Activated T-helper 1 cell treated with anti-CD3 and anti-CD28 coated beads, Interleukin-2, amount 50 U/mL, for 16 hours (primary cell): Measurements from ENCODE around the gene CENPO.

ENCODE experiments used
- DNase-seq, 2 donors: peaks; one replicate each; pipeline ENCODE4 v3.0.0-alpha.2; 2020; ENCODE audit warnings: low read depth in 1 of 2, low spot score in 1 of 2

CENPO gene

DNA sequence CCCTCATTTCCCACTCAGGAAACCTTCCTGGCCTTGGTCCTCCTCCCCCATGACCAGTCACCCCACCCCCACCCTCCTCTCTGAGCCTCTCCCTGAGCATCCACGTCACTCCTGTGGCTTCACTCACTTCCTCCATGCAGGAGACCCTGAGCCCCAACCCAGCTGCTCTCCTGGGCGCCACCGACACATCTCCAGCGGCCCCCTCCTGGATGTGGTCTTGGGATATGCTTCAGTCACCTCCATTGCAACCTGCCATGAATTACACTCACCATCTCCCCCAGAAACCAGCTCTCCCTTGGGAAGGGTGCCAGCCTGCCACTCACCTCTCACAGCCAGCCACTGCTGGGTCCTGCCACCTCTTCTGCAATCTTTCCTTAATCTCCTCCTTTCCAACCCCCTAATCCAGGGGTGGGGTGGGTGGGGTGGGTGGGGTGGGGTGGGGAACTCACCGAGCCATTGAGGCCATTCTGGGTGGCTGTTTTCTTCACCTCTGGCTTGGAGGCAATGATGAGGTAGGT, 44.8 kb downstream of the CENPO start:
- DNase-seq, result no peak

DNA sequence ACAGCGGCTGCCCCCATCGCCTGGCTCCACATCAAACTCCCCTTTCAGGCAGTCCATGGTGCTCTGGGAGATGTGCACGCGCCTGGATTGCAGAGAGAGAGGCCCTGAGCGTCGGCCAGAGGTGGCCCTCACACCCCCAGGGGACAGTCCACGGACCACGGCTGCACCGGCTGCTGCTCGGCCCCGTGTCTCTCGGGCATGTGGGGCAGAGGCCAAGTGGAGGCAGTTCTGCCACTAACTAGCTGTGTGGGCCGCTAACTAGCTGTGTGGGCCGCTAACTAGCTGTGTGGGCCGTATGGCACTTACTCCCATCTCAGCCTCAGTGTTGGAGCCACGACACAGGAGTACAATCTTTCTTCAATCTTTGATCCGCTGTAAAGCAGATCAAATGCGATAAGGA, 45.3 kb downstream of the CENPO start:
- DNase-seq, result no peak

DNA sequence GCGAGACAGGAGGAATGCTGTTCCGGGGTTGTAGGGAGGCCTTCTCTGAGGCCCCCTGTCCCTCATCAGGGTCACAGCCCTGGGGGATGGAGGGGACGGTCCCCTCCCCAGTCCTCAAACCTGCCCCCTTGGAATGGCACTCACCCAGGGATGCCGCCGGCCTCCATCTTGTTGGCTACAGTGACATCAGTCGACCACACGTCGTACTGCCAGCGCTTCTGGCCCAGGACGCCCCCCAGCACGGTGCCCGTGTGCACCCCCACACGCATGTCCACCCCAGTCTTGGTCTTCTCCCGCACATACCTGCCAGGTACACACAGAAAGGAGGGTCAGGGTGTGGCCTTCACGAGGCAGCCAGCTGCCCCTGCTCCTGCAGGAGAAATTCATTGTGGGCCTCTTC, 46.5 kb downstream of the CENPO start:
- DNase-seq, result no peak

DNA sequence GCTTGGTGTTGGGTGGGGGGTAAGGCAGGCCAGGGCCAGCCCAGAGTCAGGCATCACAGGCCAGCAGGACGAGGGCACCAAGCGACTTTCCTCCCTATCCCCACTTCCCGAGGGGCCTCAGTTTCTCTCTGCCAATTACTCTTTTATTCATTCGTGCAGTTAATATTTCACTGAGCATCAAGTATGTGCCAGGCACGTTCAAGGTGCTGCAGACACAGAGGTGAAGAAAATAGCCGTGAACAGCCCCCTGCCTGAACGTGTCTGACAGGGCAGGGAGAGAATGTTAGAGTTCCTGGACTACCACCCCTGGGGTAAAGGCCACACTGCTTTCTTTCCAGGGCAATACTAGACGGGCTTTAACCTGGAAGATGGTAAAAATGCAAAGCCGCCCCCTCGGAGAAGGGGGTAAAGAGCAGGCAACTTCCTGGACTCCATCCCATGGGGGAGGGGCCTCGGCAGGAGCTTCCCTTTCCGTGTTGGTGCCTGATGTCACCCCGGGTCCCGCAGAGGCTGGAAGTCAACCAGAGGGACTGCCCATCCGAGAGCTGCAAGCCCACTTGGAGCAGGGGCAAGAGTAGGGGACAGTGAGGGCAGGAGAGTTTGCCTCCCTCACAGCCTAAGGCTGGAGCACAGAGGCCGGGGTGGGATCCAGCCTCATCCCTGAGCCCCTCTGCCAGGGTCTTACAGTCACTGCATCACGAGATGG, 47.1 kb downstream of the CENPO start:
- DNase-seq, result no peak

DNA sequence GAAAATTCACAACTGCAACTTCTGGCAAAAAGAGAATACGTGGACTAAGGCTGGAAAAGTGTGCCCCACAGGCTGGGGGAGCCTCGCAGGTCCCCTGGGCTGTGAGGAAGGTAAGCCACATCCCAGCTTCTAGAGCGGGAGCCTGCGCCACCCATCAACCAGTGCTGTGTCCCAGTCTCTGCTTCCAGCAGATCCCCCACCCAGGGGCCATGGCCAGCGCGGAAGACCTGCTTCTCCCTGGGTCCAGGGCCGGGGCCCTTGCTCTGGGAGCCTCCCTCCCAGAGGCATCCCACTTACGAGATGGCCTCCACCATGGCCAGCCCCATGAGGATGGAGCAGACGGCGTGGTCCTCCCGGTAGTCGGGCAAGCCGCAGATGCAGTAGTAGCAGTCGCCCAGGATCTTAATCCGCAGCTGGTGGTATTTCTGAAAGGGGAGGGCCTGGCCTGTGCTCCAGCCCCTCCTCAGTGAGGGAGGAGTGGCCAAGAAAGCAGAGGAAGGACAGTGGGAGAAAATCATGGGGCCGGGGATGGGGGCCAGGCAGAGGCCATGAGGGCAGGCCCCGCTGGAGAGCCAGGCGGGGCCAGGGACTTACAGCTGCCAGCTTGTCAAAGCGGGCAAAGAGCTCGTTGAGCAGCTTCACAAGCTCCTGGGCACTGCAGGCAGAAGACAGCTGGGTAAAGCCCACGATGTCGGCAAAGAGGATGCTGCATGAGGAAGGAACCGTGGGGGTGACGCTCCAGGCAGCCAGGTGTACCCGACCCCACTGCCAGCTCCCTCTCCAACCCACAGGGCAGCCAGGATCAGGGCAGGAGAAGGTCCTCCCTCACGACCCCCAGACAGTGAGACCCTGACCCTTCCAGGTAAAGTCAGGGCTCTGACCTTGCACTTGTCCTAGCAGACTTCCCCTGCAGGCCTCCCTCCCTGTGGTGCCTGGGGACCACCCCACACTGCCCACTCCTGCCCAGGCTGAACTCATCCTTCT, 48.0 kb downstream of the CENPO start:
- no peak for DNase-seq

DNA sequence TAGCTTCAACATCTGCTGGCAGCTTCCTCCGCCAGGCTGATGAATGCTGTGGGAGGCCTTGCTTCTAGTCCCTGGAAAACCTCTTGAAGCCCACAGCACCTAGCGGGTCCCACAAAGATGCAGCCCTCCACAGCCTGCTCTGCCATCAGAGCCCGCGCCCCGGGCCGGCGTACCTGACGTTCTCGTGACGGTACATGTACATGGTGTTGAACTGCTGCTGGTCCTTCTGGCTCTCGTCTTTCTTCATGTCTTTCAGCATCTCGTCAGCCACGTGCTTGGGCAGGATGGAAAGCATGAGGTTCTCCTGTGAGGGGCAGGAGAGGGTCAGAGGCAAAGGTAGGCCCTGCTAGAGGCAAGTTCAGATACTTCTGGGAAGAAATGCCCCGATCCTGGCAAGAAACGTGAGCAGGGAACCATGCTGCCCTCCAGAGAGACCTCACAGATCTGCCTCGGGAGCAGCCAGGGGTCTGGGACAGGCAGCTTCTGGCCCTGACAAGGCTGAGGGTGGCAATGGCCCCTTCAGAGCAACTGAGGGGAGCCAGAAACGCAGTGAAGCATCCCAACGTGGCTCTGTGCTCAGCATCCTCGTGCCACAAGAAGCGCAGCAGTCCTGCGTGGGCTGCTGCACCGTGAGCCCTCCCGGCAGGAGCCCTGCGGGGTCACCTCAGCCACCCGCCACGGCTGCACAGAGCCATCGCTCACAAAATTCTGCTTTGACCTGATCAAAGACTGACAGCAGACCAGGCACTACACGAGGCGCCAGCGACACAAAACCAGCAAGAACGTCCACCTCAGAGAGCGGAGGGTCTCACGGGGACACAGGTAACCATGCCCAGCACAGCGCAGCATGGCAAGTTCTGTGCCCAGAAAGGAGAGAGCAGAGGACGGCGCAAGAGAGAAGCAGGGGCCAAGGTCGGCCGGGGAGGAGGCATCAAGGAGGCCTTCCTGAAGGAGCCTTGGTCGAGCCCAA, 49.1 kb downstream of the CENPO start:
- no peak for DNase-seq

DNA sequence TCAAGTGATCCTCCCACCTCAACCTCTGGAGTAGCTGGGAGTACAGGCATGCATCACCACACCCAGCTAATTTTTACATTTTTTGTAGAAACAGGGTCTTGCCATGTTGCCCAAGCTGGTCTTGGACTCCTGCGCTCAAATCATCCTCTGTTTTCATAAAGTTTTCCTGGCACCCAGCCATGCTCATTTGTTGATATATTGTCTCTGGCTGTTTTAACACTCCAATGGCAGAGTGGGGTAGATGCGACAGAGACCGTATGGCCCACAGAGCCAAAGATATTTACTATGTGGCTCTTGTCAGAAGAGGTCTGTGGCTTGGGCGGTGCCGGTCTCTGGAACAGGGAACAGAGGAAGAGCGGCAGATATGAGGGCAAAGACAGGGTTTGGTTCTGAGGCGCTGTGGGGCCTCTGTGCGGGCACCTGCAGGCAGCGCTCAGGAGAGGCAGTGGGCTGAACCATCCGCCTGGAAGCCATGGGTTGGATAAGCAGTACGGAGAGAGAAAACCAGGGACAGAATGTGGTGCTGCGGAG, 50.2 kb downstream of the CENPO start:
- DNase-seq, result no peak

DNA sequence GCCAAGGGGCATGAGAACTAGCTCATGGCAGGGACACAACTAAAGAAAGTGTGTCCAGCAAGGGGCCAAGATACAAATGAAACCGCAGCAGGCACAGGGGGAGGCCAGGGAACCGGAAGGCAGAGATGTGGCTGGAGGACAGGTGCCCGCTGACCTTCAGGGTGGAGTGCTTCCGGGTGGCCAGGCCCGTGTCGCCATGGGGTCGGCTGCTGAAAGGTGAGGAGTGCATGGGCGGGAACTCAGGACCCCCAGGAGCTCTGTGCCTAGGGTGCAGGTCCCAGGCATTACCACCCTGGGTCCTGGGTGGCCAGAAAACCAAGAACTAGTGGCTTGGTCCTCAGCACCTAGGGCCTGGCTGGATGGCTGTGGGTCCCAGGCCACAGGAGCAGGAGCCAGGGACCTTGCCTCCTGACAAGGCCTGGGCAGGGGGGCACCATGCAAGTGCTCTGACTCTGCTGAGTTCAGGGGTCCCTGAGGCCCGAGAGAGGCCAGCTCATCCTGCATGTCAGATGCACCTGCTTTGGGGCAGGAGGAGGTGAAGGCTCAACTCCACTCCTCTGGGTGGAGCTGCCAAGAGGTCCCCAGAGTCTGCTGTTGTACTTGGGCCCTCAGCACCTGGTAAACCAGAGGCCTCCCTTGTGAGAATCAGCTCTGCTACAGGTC, 50.9 kb downstream of the CENPO start:
- DNase-seq, result no peak

DNA sequence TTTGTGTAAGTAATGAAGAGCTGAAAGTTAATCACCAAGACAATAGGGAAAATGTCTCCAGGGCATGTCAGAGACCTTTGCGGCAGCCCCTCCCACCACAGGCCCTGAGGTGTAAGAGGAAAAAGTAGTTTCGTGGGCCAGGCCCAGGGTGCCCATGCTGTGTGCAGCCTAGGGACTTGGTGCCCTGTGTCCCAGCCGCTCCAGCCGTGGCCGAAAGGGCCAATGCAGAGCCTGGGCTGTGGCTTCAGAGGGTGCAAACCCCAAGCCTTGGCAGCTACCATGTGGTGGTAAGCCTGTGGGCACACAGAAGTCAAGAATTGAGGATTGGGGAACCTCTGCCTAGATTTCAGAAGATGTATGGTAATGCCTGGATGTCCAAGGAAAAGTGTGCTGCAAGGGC, 52.5 kb downstream of the CENPO start:
- no peak for DNase-seq

DNA sequence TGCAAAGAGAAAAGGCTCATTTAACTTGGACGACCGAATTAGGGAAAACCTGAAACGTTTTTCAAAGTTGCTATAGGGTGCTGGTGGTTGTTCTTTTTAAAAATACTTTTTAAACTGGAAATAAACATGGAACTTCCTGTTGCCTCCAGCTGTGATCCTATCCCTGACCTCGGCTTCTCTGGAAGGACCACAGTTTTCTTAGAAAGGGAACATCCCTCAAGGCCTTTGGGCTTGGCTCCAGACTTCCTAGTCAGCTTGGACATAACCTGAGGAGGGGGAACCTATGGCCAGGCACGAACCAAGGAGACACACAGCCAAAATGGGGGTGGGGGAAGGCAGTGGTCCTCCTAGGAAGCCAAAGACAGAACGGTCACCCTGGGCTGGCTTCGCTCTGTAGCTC, 57.7 kb downstream of the CENPO start:
- no peak for DNase-seq

DNA sequence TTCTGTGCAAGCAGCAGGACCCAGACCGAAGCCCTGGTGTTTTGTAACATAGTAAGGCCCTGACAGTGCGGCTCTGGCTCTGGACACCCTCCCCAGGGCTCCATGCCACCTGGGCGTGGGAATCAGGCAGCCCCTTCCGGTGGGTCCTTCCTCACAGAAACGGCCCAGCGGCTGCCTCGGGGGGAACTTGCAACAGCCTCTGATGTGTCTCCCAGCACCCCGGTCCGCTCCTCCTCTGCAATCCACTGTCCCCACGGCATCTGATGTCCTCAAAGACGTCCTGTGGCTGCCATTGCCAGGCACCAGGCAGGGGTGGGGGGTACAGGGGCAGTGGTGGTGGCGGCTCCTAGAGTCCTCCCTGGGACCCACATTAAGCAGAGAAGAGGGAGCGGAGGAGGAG, 58.8 kb downstream of the CENPO start:
- no peak for DNase-seq

DNA sequence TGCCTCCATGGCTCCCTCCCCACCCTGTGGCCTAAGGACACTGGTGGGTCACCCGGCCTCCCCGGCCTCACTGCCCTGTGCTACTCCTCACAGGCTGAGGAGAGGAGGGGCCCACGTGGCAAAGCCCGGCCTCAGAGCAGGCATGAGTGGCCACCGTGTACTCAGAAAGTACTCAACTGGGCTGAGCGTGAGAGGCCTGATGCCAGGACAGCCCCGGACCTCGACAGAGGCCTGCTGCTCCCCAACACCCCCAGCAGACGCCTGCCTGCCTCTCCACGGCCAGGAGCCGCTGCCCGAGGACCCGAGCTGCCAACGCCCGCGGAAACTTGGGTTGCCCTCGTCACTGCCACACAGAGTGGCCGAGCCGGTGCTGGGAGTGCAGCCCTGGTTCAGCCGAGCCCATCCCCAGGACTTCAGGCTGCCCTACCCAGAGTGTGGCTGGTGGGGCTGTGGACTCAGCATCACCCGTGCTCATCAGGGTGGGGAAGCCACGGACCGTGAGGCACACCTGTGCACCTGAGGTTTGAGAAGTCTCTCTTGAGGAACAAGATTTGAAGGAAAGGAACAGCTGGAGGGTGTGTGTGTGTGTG, 59.3 kb downstream of the CENPO start:
- no peak for DNase-seq

DNA sequence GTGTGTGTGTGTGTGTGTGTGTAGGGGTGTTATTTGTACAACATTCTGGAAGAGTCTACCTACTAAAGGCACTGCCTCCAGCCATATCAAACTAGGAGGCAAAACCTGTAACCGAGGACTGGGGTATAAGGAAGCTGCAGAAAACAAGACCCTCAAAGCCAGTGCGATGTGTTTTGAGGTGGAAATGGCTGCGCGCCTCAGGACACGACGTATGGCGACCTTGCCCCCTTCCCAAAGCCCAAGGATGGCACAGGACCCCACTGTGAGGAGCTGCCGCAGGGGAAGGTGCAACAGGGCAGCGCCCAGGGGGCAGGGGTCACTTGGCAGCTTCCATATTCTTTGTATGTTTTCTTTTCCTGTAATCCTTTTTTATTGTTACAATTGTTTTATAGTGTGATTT, 59.8 kb downstream of the CENPO start:
- no peak for DNase-seq

DNA sequence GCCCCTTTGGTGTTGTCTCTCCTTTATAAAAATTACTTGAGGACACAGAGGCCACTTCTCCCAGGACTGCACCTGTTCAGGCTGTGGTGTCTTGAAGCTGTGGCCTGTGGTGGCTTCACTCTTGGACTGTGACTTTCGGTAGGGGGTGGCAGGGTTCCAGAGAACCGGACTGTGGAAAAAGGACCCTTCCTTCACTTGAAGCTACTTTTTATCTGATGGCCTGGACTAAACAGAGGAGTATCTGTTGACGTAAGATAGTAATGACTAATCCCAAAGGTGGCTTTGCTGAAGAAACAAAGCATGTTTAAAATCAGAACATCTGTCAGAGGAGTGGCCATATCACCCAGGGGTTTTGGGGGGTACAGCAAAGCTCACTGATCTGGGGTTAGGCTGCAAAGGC, 60.8 kb downstream of the CENPO start:
- DNase-seq, result no peak

DNA sequence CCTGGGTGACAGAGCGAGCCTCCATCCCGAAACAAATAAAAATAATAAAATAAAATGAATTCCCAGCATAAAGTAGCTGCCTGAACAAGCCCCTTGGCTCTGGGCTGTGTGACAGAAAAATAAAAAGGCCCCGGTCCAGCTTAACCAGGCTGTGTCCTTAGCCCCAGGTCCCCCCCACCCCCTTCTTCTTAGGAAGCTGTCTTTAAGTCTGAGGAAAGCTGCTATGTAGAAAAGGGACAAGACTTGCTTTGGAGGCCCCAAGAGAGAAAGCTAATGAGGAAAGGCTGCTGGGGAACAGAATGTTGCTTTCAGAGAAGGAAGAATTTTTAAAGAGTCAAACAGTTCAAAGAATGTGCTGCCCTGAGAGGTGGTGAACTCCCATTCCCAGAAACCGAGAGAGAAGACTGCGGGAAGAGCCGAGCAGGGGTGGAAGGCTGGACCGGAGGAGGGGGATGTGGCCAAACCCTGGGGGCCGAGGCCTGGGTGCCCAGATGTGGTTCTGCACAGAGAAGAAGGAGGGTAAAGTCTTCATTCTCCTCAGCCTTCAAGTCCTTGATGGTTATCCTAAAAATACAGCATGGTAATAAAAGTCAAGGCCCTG, 61.9 kb downstream of the CENPO start:
- DNase-seq, result no peak

DNA sequence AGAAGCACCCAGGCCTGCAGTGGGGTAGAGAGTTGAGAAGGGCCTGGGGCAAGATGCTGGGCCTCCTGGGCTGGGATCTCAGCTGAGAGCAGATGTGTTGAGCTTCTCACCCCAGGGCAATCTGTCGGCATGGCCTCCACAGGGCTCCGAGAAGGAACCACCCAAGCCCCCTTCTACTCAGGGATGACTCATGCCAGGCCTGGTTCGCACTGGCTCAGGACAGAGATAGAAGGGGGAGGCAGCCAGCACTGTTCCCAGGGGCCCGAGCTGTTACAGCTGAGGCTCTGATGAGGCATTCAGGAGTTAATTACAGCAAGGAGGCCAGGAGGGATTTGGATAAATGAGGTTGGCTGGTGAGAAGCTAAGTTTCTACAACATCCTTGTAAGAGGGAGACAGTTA, 62.5 kb downstream of the CENPO start:
- DNase-seq, result no peak

DNA sequence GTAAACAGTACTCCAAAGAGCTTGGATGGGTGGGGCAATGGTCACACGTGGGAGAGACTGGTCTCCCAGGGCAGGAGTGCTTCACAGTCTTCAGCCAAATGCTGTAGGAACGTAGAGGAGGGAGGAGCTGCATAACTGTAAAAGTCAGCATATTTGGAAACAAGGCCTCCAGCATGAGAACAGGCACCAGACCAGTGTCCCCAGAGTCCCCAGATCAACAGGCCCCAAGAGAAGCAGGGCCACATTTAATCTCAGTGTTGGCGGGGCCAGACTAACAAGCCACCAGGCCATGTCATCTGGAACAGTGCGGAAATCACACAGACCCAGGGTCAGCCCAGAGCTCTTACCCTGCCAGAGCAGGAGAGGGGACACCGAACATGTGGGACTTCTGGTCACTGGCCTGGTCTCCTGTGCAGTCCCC, 63.6 kb downstream of the CENPO start:
- no peak for DNase-seq

DNA sequence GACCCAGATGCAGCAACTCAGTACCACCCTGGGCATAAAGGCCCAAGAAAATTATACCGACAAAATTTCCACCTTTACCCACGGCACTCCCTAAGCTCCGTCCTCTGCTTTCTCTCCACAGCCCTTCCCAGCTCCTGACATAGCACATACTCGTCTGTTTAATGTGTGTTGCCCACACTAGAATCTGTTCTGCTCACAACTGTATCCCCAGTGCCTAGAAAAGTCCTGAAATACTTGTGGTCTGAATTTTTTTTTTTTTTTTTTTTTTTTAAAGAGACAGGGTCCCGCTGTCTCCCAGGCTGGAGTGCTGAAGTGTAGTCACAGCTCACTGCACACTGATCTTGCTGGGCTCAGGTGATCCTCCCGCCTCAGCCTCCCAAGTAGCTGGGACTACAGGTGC, 64.5 kb downstream of the CENPO start:
- no peak for DNase-seq

DNA sequence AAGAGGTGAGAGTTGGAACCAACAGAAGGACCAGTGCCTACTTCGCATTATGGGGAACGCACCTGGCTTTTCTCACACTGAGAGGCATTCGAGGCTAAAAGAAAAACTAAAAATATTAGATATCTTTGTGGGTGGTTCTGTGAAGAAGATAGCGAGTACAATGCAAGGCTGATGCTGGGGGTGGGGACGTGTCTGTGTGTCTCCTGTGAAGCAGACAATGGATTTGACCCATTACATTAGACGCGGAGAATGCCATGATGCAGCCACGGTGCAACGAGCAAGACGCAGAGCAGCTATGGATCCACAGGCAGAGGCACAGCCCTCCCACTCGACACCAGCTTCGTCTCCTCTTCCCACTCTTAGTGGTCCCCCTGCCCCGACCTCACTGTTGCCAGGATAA, 65.8 kb downstream of the CENPO start:
- no peak for DNase-seq
